RWPE1 (cell line): ENCODE data around the gene ADGRL1.

Source experiments
- CTCF ChIA-PET: fragments of 350-600 bp; sonication (Branson Sonifier 250); formaldehyde crosslinking; extraction: SDS; loops from one replicate; lab custom pipeline; 2021; lab: Yijun Ruan, JAX
- POLR2A ChIA-PET: fragments of 400-600 bp; formaldehyde crosslinking; extraction: SDS; loops from one replicate; lab custom pipeline; 2020; ENCODE audit warnings: antibody characterized with exemption; ENCODE audit not compliant: low non-redundant PET; lab: Yijun Ruan, JAX
- DNase-seq: peaks from one replicate; pipeline ENCODE4 v3.0.0; 2012; ENCODE audit warnings: low spot score
- H3K27ac ChIP-seq: fragments of 450-650 bp; 2 replicates; pipeline ENCODE4 v1.5.1; 2017
- CTCF ChIP-seq: fragments of 450-650 bp; conservative IDR thresholded peaks from 2 replicates; pipeline ENCODE4 v1.5.1; 2017; ENCODE audit warnings: low read depth, mild to moderate bottlenecking

The ADGRL1 gene

GRCh38 chr19:14166999-14167575 lies 38.9 kb downstream of the ADGRL1 start:
- TF ChIP-seq CTCF: no peak
- H3K27ac ChIP-seq: no peak overlapping the region

GRCh38 chr19:14165990-14166830 lies 39.8 kb downstream of the ADGRL1 start:
- ChIA-PET CTCF (interaction anchor here (0.7 kb wide), 1 partner anchor 10 kb away, joined by 3 read pairs; no protein-coding TSS in a partner anchor), POLR2A (no interaction called here)
- DNase-seq: no peak
- TF ChIP-seq CTCF: no peak
- no peak overlapping the region for H3K27ac ChIP-seq

More at GRCh38 chr19:14166999-14167575, 38.9 kb downstream of the ADGRL1 start:
- ChIA-PET POLR2A (no interaction called here), CTCF (no interaction called here)
- DNase-seq: no peak

- ChIA-PET CTCF (no interaction called here), POLR2A (no interaction called here)
- no peak overlapping the region for H3K27ac ChIP-seq
- no peak for DNase-seq
- TF ChIP-seq CTCF: no peak
These were observed 41.1 kb downstream of the ADGRL1 start for GRCh38 chr19:14164724-14165493.

GRCh38 chr19:14164082-14164481 lies 41.9 kb downstream of the ADGRL1 start:
- CTCF ChIA-PET: no interaction called here
- no peak for TF ChIP-seq CTCF
- DNase-seq: no peak
- POLR2A ChIA-PET: no interaction called here
- H3K27ac ChIP-seq: no peak overlapping the region

- no peak for TF ChIP-seq CTCF
- ChIA-PET CTCF (no interaction called here), POLR2A (no interaction called here)
- DNase-seq: no peak
- no peak overlapping the region for H3K27ac ChIP-seq
These were observed 43.1 kb downstream of the ADGRL1 start for GRCh38 chr19:14162871-14163297.

GRCh38 chr19:14161305-14161704 lies 44.7 kb downstream of the ADGRL1 start:
- ChIA-PET POLR2A (no interaction called here), CTCF (interaction anchor here (0.8 kb wide), 1 partner anchor 13 kb away, joined by 3 read pairs; no protein-coding TSS in a partner anchor)

More at GRCh38 chr19:14161305-14161704, 44.7 kb downstream of the ADGRL1 start:
- DNase-seq: no peak
- TF ChIP-seq CTCF: no peak
- H3K27ac ChIP-seq: no peak overlapping the region
